Measurements from ENCODE around the gene ILRUN. TPM values are rescaled to one million over a fixed set of nuclear protein-coding genes. Genes with fewer than 3 reads are reported as not detected.
"Not testable (repeated sequence)": the region's sequence is repeated elsewhere in the genome, so short reads cannot be mapped to it uniquely, and the experiment has no call there.

The ILRUN gene
- total RNA-seq, 1 donor from 2014 or later: 69.6 TPM

GRCh38 chr6:34722451-34722850, 25.9 kb upstream of the ILRUN start:
- no peak for DNase-seq (ENCODE audit: low spot score in 2 of 2)
- H3K4me1 ChIP-seq: no peaks in the 10 kb centered on the region
- intact Hi-C loops (cut with DNase I): no loop called here
- H3K36me3 ChIP-seq: no peaks in the 10 kb centered on the region
- no peak overlapping the region for H3K4me3 ChIP-seq
- no peaks in the 10 kb centered on the region for H3K27me3 ChIP-seq
- H3K27ac ChIP-seq: no peak overlapping the region
- TF ChIP-seq, protein P1, sequence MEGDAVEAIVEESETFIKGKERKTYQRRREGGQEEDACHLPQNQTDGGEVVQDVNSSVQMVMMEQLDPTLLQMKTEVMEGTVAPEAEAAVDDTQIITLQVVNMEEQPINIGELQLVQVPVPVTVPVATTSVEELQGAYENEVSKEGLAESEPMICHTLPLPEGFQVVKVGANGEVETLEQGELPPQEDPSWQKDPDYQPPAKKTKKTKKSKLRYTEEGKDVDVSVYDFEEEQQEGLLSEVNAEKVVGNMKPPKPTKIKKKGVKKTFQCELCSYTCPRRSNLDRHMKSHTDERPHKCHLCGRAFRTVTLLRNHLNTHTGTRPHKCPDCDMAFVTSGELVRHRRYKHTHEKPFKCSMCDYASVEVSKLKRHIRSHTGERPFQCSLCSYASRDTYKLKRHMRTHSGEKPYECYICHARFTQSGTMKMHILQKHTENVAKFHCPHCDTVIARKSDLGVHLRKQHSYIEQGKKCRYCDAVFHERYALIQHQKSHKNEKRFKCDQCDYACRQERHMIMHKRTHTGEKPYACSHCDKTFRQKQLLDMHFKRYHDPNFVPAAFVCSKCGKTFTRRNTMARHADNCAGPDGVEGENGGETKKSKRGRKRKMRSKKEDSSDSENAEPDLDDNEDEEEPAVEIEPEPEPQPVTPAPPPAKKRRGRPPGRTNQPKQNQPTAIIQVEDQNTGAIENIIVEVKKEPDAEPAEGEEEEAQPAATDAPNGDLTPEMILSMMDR (IDR thresholded peaks at IDR 0.05): no peak
- no peaks in the 10 kb centered on the region for H3K9me3 ChIP-seq

- not testable (repeated sequence) for H3K9me3 ChIP-seq
Observed at GRCh38 chr6:34720160-34720559, 23.6 kb upstream of the ILRUN start.

GRCh38 chr6:34719646-34720045, 23.1 kb upstream of the ILRUN start:
- DNase-seq (ENCODE audit: low spot score in 2 of 2); H3K27ac ChIP-seq; H3K4me3 ChIP-seq; intact Hi-C loops (cut with DNase I); H3K36me3 ChIP-seq; H3K9me3 ChIP-seq; H3K27me3 ChIP-seq; H3K4me1 ChIP-seq: not testable (repeated sequence)

More at GRCh38 chr6:34720160-34720559, 23.6 kb upstream of the ILRUN start:
- H3K27me3 ChIP-seq; H3K4me3 ChIP-seq; DNase-seq (ENCODE audit: low spot score in 2 of 2); H3K27ac ChIP-seq; H3K36me3 ChIP-seq; H3K4me1 ChIP-seq; intact Hi-C loops (cut with DNase I): not testable (repeated sequence)

DNA sequence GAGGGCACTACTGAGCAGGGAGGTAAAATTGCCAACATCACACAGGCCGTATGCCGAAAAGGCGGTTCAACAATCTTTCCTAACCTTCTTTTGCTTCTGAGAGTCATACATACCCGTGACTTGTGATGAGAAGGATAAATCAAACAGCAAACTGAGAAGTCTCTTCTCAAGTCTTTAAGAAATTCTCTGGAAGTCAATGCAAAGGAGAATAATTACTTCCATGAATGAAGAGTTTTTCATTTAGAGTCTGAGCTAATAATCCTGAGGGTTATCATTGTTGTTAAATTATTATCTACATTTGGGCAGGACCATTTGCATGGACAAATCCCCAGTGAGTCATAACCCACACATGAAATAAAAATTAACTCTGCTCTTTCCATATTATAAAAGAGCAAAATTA, 22.4 kb upstream of the ILRUN start:
- Histone ChIP-seq H3K4me3 (no peak overlapping the region), H3K4me1 (no peaks in the 10 kb centered on the region), H3K27ac (no peak overlapping the region), H3K27me3 (no peaks in the 10 kb centered on the region), H3K9me3 (no peaks in the 10 kb centered on the region), H3K36me3 (no peaks in the 10 kb centered on the region)
- TF ChIP-seq, protein P1 (IDR thresholded peaks at IDR 0.05): no peak
- DNase-seq (ENCODE audit: low spot score in 2 of 2): no peak
- intact Hi-C loops (cut with DNase I): no loop called here

DNA sequence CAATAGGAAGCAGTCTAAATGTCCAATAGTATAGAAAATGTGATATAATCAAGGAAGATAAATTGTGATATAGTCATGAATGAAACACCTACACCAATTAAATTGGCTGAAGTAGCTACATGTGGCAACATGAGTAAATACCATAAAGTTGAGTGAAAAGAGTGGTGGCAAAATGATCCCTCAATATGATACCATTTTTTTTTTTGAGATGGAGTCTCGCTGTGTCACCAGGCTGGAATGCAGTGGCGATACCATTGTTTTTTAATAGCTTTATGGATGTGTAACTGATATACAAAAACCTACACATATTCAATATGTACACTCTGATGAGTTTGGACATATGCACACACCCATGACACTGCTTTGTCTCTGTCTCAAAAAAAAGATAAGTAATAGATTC, 20.9 kb upstream of the ILRUN start:
- intact Hi-C loops (cut with DNase I): no loop called here
- H3K36me3 ChIP-seq: no peaks in the 10 kb centered on the region
- H3K9me3 ChIP-seq: no peaks in the 10 kb centered on the region
- H3K27ac ChIP-seq: no peak overlapping the region
- no peak for DNase-seq (ENCODE audit: low spot score in 2 of 2)
- H3K4me3 ChIP-seq: no peak overlapping the region
- H3K27me3 ChIP-seq: no peaks in the 10 kb centered on the region
- TF ChIP-seq, protein P1 (IDR thresholded peaks at IDR 0.05): no peak
- no peaks in the 10 kb centered on the region for H3K4me1 ChIP-seq

DNA sequence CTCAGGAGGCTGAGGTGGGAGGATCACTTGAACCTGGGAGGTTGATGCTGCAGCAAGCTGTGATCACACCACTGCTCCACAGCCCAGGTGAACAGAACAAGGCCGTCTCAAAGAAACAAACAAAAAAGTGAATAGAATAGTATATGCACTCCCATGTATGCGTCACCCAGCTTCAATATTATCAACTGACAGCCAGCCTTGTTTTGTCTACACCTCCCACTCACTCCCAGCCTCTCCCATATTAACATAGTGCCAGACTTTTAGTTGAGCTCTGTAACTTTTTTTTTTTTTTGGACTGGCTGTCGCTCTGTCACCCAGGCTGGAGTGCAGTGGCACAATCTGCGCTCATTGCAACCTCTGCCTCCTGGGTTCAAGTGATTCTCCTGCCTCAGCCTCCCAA, 18.1 kb upstream of the ILRUN start:
- Histone ChIP-seq H3K4me1 (peaks cover 0 to 4% of the 10 kb centered on the region in 2 donors), H3K27me3 (no peaks in the 10 kb centered on the region), H3K4me3 (no peak overlapping the region), H3K9me3 (no peaks in the 10 kb centered on the region), H3K36me3 (no peaks in the 10 kb centered on the region), H3K27ac (no peak overlapping the region)
- intact Hi-C loops (cut with DNase I): no loop called here
- DNase-seq (ENCODE audit: low spot score in 2 of 2): no peak
- TF ChIP-seq, protein P1 (IDR thresholded peaks at IDR 0.05): no peak

GRCh38 chr6:34712881-34713280, 16.3 kb upstream of the ILRUN start:
- H3K27me3 ChIP-seq; H3K27ac ChIP-seq; H3K9me3 ChIP-seq; H3K36me3 ChIP-seq; H3K4me1 ChIP-seq; DNase-seq (ENCODE audit: low spot score in 2 of 2); H3K4me3 ChIP-seq; intact Hi-C loops (cut with DNase I): not testable (repeated sequence)

All from ascending aorta (tissue), 2 donors.